HCT116 (cell line): Measurements from ENCODE around the gene ITPR1. TPM values are rescaled to one million over a fixed set of nuclear protein-coding genes. Genes with fewer than 3 reads are reported as not detected.

Source experiments
- ATAC-seq: fragments of 200-7000 bp; cut with Tn5 transposase; 2 replicates; pipeline ENCODE4 v1.9.1; 2020; ENCODE audit warnings: mild to moderate bottlenecking, moderate library complexity
- BruUV-seq: library from RNA; stranded (reverse); fragments of 400-500 nt; replicated peaks from 2 replicates; lab custom pipeline; 2021; lab: Mats Ljungman, UMichigan
- CTCF ChIA-PET: fragments of 300-600 bp; sonication (Branson Sonifier 250); formaldehyde crosslinking; loops from one replicate; lab custom pipeline; 2021; ENCODE audit warnings: antibody characterized with exemption; lab: Charles Lee
- POLR2A ChIA-PET: fragments of 300-600, 350-600 bp; sonication (Branson Sonifier 250); formaldehyde crosslinking; loops from one replicate; lab custom pipeline; 2021; ENCODE audit warnings: antibody characterized with exemption; lab: Charles Lee
- RAD21 ChIA-PET, 2 experiments: fragments of 300-600 bp; sonication (Branson Sonifier 250); formaldehyde crosslinking; loops; one replicate each; lab custom pipeline; 2023; ENCODE audit warnings: low total read pairs in 2 of 2; ENCODE audit not compliant: uncharacterized antibody in 2 of 2, unreplicated experiment in 2 of 2, low non-redundant PET in 1 of 2; lab: Charles Lee
- DNase-seq: peaks from one replicate; pipeline ENCODE4 v3.0.0-alpha.2; 2010; ENCODE audit warnings: low read depth, low spot score
- H2AFZ ChIP-seq: fragments of 200-600 bp; shearing (Covaris generic), sonication (generic); 2 replicates; pipeline ENCODE4 v1.6.1; 2017; ENCODE audit warnings: low read depth, mixed run types, mixed read lengths, antibody characterized with exemption, low read length; ENCODE audit not compliant: poor library complexity, severe bottlenecking
- H3K27ac ChIP-seq: 2 replicates; pipeline ENCODE4 v1.5.1; 2012; ENCODE audit warnings: low read depth, low read length
- H3K27me3 ChIP-seq: fragments of 200-600 bp; sonication (generic); 2 replicates; pipeline ENCODE4 v1.6.1; 2016; ENCODE audit warnings: mixed run types, low read length, mixed read lengths; ENCODE audit not compliant: insufficient read depth
- H3K36me3 ChIP-seq, 2 experiments: fragments of 200-500 bp in 1 of 2; fragments of 200-600 bp in 1 of 2; sonication (Bioruptor generic) in 1 of 2; sonication (generic) in 1 of 2; 2 replicates each; pipeline versions ENCODE4 v1.5.1 to v1.6.1; 2014 to 2016; ENCODE audit warnings: low read length in 2 of 2, inconsistent platforms in 1 of 2, mixed read lengths in 1 of 2, mixed run types in 1 of 2; ENCODE audit not compliant: insufficient read depth in 2 of 2, control insufficient read depth in 1 of 2
- H3K4me1 ChIP-seq, 2 experiments: fragments of 200-600 bp in 1 of 2; sonication (generic) in 1 of 2; 2 replicates each; pipeline versions ENCODE4 v1.5.1 to v1.6.1; 2012 to 2017; ENCODE audit warnings: low read length in 2 of 2, inconsistent platforms in 1 of 2, mild to moderate bottlenecking in 1 of 2, mixed read lengths in 1 of 2, mixed run types in 1 of 2, moderate library complexity in 1 of 2; ENCODE audit not compliant: insufficient read depth in 2 of 2, control insufficient read depth in 1 of 2
- H3K4me2 ChIP-seq: fragments of 200-600 bp; sonication (generic); 2 replicates; pipeline ENCODE4 v1.6.1; 2017; ENCODE audit warnings: mixed run types, low read length, mixed read lengths
- H3K4me3 ChIP-seq, 2 experiments: fragments of 200-600 bp in 1 of 2; sonication (generic) in 1 of 2; replicated peaks in 1 of 2; 2 replicates each; pipeline ENCODE4 v1.5.1; 2011 to 2016; ENCODE audit warnings: low read length in 2 of 2, control low read depth in 1 of 2, low read depth in 1 of 2, mild to moderate bottlenecking in 1 of 2, mixed read lengths in 1 of 2, mixed run types in 1 of 2
- H3K79me2 ChIP-seq: fragments of 200-600 bp; sonication (generic); 2 replicates; pipeline ENCODE4 v1.6.1; 2017; ENCODE audit warnings: mild to moderate bottlenecking, mixed run types, low read length, moderate library complexity, mixed read lengths; ENCODE audit not compliant: insufficient read depth
- H3K9ac ChIP-seq: fragments of 200-600 bp; sonication (generic); 2 replicates; pipeline ENCODE4 v1.6.1; 2016; ENCODE audit warnings: low read length, mixed read lengths
- H3K9me2 ChIP-seq: fragments of 200-600 bp; sonication (generic), shearing (Covaris generic); 2 replicates; pipeline ENCODE4 v1.6.1; 2017; ENCODE audit warnings: mixed run types, mild to moderate bottlenecking, moderate library complexity; ENCODE audit not compliant: insufficient read depth
- H3K9me3 ChIP-seq, 2 experiments: fragments of 200-500 bp in 1 of 2; fragments of 200-600 bp in 1 of 2; sonication (Bioruptor generic) in 1 of 2; sonication (generic) in 1 of 2; 2 replicates each; pipeline ENCODE4 v1.6.1; 2014 to 2017; ENCODE audit warnings: low read length in 2 of 2, mixed read lengths in 2 of 2, inconsistent platforms in 1 of 2, low read depth in 1 of 2, mild to moderate bottlenecking in 1 of 2, mixed run types in 1 of 2, moderate library complexity in 1 of 2; ENCODE audit not compliant: control insufficient read depth in 1 of 2, insufficient read depth in 1 of 2
- H4K20me1 ChIP-seq: fragments of 200-600 bp; sonication (generic), shearing (Covaris generic); 2 replicates; pipeline ENCODE4 v1.6.1; 2017; ENCODE audit warnings: mixed run types, mild to moderate bottlenecking, moderate library complexity; ENCODE audit not compliant: insufficient read depth
- ATF3 ChIP-seq: IDR thresholded peaks from 2 replicates; pipeline ENCODE4 v1.6.1; 2012
- CEBPB ChIP-seq: IDR thresholded peaks from 2 replicates; pipeline ENCODE4 v1.6.1; 2012; ENCODE audit warnings: low read depth
- CTCF ChIP-seq, 3 experiments: fragments of 200-600 bp in 1 of 3; sonication (generic) in 1 of 3; IDR thresholded peaks in 2 of 3; conservative IDR thresholded peaks in 1 of 3; 2 replicates each; pipeline ENCODE4 v1.5.1; 2012 to 2017; ENCODE audit warnings: low read depth in 2 of 3, low read length in 2 of 3, antibody characterized with exemption in 1 of 3, borderline replicate concordance in 1 of 3, control low read depth in 1 of 3, mild to moderate bottlenecking in 1 of 3, mixed read lengths in 1 of 3, mixed run types in 1 of 3, moderate library complexity in 1 of 3; ENCODE audit not compliant: insufficient read depth in 1 of 3
- EGR1 ChIP-seq: IDR thresholded peaks from 2 replicates; pipeline ENCODE4 v1.6.1; 2012; ENCODE audit warnings: low read depth
- ELF1 ChIP-seq: IDR thresholded peaks from 2 replicates; pipeline ENCODE4 v1.6.1; 2012; ENCODE audit warnings: low read depth, borderline replicate concordance
- FOSL1 ChIP-seq: IDR thresholded peaks from 2 replicates; pipeline ENCODE4 v1.6.1; 2012; ENCODE audit warnings: low read depth
- MAX ChIP-seq: IDR thresholded peaks from 2 replicates; pipeline ENCODE4 v1.6.1; 2012
- POLR2A ChIP-seq: IDR thresholded peaks from 2 replicates; pipeline ENCODE4 v1.7.0; 2011; ENCODE audit warnings: borderline replicate concordance; ENCODE audit not compliant: insufficient read depth, insufficient read length; ENCODE audit errors: extremely low read depth
- RAD21 ChIP-seq: IDR thresholded peaks from 2 replicates; pipeline ENCODE4 v1.6.1; 2012; ENCODE audit warnings: low read depth, mild to moderate bottlenecking
- REST ChIP-seq: IDR thresholded peaks from 2 replicates; pipeline ENCODE4 v1.6.1; 2012; ENCODE audit warnings: low read depth
- SIN3A ChIP-seq: IDR thresholded peaks from 2 replicates; pipeline ENCODE4 v1.6.1; 2012; ENCODE audit warnings: low read depth
- SP1 ChIP-seq: IDR thresholded peaks from 2 replicates; pipeline ENCODE4 v1.6.1; 2012; ENCODE audit warnings: low read depth
- SRF ChIP-seq: IDR thresholded peaks from 2 replicates; pipeline ENCODE4 v1.6.1; 2012; ENCODE audit warnings: low read depth
- TCF7L2 ChIP-seq: IDR thresholded peaks from 2 replicates; pipeline ENCODE4 v1.7.0; 2011; ENCODE audit warnings: borderline replicate concordance, inconsistent platforms; ENCODE audit not compliant: insufficient read depth, insufficient read length; ENCODE audit errors: extremely low read depth
- ZBTB33 ChIP-seq: IDR thresholded peaks from 2 replicates; pipeline ENCODE4 v1.6.1; 2011; ENCODE audit warnings: mild to moderate bottlenecking, low read length, moderate library complexity; ENCODE audit not compliant: insufficient replicate concordance; ENCODE audit errors: extremely low read depth
- ZFX ChIP-seq: fragments of 450-650 bp; IDR thresholded peaks from 2 replicates; pipeline ENCODE4 v1.6.1; 2017
- ZNF274 ChIP-seq: fragments of 200-500 bp; sonication (Bioruptor generic); IDR thresholded peaks from 2 replicates; pipeline ENCODE4 v1.6.1; 2014; ENCODE audit warnings: mild to moderate bottlenecking, low read depth, low read length, inconsistent platforms
- intact Hi-C: fragments of 100-400 bp; cut with micrococcal nuclease; formaldehyde crosslinking; loops from 2 replicates; pipeline ENCODE4 v1.10.0; 2022
- total RNA-seq: library from RNA; stranded (reverse); gene quantifications from one replicate; pipeline ENCODE4 v1.2.1, GENCODE V29; 2021; ENCODE audit not compliant: unreplicated experiment

Gene ITPR1
- total RNA-seq, 1 experiment from 2014 or later, result 9.2 TPM

GRCh38 chr3:4506559-4507023, 13.4 kb downstream of the ITPR1 start:
- H3K79me2 ChIP-seq, result no peaks in the 10 kb centered on the region
- BruUV-seq, result no TSS peak
- no peaks in the 10 kb centered on the region for H4K20me1 ChIP-seq
- H3K4me2 ChIP-seq, result no peak overlapping the region
- no peak overlapping the region for H2AFZ ChIP-seq
- CTCF ChIA-PET, result no interaction called here
- intact Hi-C loops, result no loop called here
- ATAC-seq, result no peak
- no peaks in the 10 kb centered on the region for H3K9me3 ChIP-seq
- no peak for TF ChIP-seq ZNF274
- no peak for TF ChIP-seq CTCF (IDR thresholded peaks at IDR 0.05 in 2 of 3, conservative IDR thresholded peaks at IDR 0.05 in 1 of 3; ENCODE audit: borderline replicate concordance in 1 of 3, insufficient read depth in 1 of 3, low read depth in 2 of 3, low read length in 2 of 3)
- TF ChIP-seq ATF3, result no peak
- no peak for TF ChIP-seq ELF1
- TF ChIP-seq SP1, result no peak
- no peak for TF ChIP-seq EGR1
- no peak for TF ChIP-seq REST
- TF ChIP-seq RAD21, result no peak
- TF ChIP-seq ZFX, result no peak
- TF ChIP-seq SIN3A, result no peak
- no peak for TF ChIP-seq POLR2A
- no peak for TF ChIP-seq ZBTB33
- no peak for TF ChIP-seq MAX
- TF ChIP-seq CEBPB, result no peak
- no peak for TF ChIP-seq FOSL1
- no peak for TF ChIP-seq TCF7L2
- no peak for TF ChIP-seq SRF
- H3K9me2 ChIP-seq, result no peaks in the 10 kb centered on the region
- no peaks in the 10 kb centered on the region for H3K36me3 ChIP-seq
- no peak overlapping the region for H3K9ac ChIP-seq
- 0 out of 2 replicates have a peak, but pooled peaks cover 4% of the 10 kb centered on the region for H3K27me3 ChIP-seq
- H3K27ac ChIP-seq, result no peak overlapping the region
- H3K4me1 ChIP-seq, result no peaks in the 10 kb centered on the region
- POLR2A ChIA-PET, result interaction anchor here (2.1 to 3.0 kb wide), 2 partner anchors 13 kb away, joined by 7 to 13 read pairs; partner anchors contain the start of gene ITPR1
- no peak for DNase-seq
- RAD21 ChIA-PET, result no interaction called here
- no peak overlapping the region for H3K4me3 ChIP-seq
